PC-9 (cell line): Measurements from ENCODE around the gene TANC1.

Experiments used
- EZH2 ChIP-seq: fragments of 200-600 bp; sonication (generic); IDR thresholded peaks from 2 replicates; pipeline ENCODE4 v1.8.0; 2017; ENCODE audit warnings: antibody characterized with exemption, low read depth
- TF ChIP-seq, protein P1 (sequence below): fragments of 200-600 bp; sonication (generic); conservative IDR thresholded peaks from 2 replicates; pipeline ENCODE4 v1.6.1; 2017; ENCODE audit warnings: mixed run types, antibody characterized with exemption, mild to moderate bottlenecking, moderate library complexity

DNA sequence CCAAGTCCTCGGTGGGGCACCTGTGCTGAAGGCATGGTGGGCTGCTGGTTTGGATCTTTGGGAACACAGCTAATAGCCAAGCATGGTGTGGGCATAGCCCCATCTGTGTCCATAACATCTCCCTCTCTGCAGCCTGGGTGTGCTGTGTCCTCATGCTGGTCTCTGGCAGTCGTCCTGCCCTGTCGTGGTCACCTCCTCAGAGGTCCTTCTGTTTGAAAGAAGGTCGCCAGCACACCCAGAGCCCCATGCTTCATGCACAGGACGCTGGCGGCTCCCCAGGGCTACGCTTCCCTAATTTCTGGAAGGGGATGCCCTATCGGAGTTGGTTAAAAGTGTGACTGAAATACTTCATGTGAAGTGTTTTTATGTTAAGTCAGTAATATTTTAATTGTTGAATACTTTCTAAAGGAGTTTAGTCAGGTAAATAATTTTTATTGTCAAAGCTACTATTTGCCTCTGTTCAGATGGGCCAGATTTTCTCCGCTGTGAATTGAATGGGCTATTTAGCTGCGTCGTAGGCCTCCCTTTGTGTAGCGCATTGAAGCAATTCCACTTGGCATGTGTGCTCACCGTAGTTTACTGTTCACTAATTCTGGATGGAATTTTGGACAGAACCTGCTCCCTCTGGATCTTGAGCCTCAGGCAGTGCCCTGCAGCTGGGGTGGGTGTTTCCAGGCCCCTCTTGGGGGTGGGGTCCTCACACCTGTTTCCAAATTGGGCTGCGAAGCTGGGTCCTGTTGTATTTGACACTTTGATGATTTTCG is 236.1 kb downstream of the TANC1 start:
- TF ChIP-seq, protein P1, sequence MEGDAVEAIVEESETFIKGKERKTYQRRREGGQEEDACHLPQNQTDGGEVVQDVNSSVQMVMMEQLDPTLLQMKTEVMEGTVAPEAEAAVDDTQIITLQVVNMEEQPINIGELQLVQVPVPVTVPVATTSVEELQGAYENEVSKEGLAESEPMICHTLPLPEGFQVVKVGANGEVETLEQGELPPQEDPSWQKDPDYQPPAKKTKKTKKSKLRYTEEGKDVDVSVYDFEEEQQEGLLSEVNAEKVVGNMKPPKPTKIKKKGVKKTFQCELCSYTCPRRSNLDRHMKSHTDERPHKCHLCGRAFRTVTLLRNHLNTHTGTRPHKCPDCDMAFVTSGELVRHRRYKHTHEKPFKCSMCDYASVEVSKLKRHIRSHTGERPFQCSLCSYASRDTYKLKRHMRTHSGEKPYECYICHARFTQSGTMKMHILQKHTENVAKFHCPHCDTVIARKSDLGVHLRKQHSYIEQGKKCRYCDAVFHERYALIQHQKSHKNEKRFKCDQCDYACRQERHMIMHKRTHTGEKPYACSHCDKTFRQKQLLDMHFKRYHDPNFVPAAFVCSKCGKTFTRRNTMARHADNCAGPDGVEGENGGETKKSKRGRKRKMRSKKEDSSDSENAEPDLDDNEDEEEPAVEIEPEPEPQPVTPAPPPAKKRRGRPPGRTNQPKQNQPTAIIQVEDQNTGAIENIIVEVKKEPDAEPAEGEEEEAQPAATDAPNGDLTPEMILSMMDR, result no peak
- no peak for TF ChIP-seq EZH2
